Mucosa of gallbladder (tissue), 1 donor: ENCODE data around the gene CD300C. TPM values are rescaled to one million over a fixed set of nuclear protein-coding genes. Genes with fewer than 3 reads are reported as not detected.

Experiments
- DNase-seq: peaks from one replicate; pipeline ENCODE4 v3.0.0-alpha.2; 2020; ENCODE audit warnings: low spot score
- total RNA-seq: library from RNA; stranded (reverse); gene quantifications from one replicate; pipeline ENCODE4 v1.2.1, GENCODE V29; 2021
- donor health status: DM: no; HTN: no; CAD: no.

Gene CD300C
- total RNA-seq, 1 donor from 2014 or later = 2.9 TPM

DNA sequence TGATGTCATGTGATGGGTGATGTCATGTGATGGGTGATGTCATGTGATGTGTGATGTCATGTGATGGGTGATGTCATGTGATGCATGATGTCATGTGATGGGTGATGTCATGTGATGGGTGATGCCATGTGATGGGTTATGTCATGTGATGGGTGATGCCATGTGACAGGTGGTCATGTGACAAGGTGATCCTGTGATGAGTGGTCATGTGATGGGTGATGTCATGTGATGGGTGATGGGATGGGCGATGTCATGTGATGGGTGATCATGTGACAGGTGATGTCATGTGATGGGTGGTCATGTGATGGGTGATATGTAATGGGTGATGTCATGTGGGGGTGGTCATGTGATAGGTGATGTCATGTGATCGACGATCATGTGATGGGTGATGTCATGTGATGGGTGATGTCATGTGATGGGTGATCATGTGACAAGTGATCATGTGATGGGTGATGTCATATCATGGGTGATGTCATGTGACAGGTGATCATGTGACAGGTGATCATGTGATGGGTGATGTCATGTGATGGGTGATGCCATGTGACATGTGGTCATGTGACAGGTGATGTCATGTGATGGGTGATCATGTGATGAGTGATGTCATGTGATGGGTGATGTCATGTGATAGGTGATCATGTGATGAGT, 31.8 kb downstream of the CD300C start:
- DNase-seq = peak; percentile 26

DNA sequence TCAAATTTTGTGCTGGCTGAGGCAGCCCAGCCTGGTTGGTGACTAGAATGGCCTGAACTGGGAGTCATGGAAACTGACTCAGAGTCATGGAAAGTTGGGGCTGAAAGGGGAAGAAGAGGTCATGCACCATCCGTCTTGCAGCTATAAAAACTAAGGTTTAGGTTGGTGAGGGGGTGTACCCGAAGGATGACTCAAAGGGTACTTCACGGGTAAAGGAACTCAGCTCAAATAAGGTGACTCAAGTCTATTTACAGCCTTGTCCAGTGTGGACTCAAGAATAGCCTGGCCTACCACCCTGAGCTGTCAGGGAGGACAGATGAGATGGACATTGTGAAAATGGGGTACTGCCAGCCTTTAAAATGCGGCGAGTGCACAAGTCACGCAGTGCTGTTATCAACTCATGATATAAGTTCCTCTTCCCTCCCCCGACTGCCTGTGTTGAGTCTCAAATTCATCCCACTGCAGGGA, 33.3 kb downstream of the CD300C start:
- DNase-seq = peak; percentile 24

DNA sequence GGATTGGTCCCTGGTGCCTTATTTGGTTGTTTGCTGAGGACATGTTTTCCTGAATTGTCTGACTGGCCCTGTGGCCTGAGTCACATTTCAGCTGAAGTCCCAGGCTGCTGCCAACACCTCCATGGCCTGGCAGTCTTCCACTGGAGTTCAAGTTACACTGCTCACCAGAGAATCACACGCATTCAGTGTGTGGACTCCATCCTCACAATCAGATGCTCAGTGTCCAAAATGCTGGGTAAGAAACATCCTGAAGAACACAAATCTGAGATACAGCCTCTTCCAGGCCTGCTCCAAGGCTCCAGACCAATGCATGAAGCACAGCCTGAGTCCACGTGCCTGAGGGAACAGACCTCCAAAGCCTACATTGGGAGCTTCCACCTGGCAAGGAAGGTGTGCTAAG, 33.9 kb downstream of the CD300C start:
- DNase-seq = peak; percentile 10

DNA sequence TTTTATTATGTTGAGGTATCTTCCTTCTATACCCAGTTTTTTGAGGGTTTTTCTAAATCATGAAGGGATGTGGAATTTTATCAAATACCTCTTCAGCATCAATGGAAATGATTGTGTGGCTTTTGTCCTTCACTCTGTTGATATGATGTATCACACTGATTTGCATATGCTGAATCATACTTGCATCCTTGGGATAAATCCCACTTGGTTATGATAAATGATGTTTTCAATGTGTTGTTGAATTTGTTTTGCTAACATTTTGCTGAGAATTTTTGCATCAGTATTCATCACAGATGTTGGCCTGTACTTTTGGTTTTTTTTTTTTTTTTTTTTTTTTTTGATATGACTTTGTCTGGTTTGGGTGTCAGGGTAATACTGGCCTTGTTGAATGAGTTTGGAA, 37.8 kb downstream of the CD300C start:
- DNase-seq = no peak

DNA sequence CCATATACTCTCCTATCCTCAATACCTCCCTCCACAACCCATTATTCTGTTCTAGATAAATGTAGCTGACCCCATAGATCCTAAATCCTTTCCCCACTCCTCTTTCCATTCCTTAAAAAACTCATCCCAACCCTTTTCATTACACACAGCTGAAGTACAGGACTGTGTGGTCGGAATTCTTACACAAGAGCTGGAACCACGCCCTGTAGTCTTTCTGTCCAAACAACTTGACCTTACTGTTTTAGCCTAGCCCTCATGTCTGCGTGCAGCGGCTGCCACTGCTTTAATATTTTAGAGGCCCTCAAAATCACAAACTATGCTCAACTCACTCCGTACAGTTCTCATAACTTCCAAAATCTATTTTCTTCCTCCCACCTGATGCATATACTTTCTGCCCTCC, 42.0 kb downstream of the CD300C start:
- peak; percentile 30 for DNase-seq

DNA sequence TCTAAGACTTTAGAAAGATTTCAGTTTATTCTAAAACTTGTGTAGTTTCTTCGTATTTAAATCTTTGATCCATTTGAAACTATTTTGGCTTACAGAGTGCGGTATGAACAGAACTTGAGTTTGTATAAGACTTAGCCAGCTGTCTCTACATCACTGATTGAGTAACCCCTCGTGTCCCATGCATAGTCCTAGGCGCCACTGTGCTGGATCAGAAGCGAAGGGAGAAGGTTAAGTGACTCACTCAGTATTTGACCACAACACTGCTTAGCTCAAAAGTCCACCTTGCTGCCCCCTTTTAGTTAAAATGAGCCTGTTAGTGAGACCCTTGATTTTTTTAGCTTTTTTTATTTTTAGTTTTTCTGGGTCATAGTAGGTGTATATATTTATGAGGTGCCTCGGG, 43.1 kb downstream of the CD300C start:
- no peak for DNase-seq

DNA sequence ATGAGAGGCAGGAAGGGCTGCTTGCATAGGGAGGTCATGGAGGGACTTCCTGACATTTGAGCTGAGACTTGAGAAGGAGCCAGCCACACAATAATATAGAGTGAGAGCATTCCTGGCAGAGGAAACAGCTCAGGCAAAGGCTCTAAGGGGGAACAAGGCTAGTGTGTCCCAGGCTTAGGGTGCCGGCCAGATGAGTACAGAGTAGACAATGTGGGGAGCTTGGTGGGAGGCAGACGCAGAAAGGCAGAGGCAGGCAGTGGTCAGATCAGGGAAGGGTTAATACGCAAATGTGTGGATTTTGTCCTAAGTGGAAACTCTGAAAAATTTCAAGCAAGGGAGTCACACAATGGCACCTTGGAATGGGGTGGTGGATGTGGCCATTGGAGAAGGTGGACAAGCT, 45.9 kb downstream of the CD300C start:
- no peak for DNase-seq

DNA sequence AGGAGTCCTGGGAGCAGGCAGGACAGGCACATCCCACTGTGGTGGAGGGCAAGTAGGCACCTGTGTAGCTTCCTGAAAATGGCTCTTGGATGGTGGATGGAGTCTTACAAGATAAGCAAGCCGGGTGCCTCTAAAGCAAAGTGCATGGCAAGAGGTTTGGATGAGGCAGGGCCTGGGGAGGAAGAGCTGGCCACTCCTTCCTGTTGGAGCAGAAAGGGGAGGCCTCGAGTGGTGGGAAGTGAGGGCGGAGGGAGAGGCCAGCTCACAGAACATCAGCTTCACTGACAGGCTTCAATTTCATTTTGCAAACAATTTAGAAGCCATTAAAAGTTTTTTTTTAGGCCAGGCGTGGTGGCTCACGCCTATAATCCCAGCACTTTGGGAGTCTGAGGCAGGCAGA, 48.4 kb downstream of the CD300C start:
- no peak for DNase-seq

DNA sequence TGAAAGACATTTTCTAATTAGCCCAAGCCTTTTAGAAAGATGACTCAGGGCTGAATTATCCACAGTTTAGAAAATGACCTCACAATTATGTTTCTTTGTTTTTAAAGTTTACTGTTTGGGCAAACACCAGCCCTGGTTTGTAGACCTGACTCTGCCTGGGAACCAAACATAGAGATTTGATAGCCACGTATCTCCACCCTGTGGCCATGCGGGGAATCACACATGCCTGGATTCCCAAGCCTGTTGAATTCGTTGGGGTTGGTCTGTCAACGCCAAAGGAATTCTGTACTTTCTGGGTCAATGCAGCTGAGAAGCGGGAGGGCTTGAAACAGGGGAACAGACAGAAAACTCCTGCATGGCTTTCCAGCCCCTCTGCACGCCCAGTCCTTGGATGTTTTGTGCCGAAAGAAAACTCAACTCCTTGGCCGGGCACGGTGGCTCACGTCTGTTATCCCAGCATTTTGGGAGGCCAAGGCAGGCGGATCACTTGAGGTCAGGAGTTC, 52.5 kb downstream of the CD300C start:
- peak; percentile 81 for DNase-seq

DNA sequence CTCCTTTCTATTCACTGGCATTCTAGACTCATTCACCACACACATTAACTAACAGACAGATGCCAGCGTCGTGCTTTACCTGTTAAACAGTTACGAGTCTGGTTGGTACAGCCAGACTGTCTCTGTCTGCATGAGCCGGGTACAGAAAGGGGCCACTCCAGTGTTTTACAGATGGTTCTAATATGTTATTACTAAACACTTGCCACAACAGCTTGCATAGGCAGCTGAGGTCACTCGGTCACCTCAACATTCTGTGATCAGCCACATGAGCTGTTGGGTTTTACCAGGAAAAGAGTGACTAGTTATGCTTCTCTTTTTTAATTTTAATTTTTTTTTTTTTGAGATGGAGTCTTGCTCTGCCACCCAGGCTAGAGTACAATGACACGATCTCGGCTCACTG, 54.3 kb downstream of the CD300C start:
- no peak for DNase-seq

Other genes starting within 250 kb of the CD300C start
- 0.32 TPM for gene KIF19, start 219.9 kb downstream of the CD300C start, total RNA-seq
- not detected for gene BTBD17, start 184.2 kb downstream of the CD300C start, total RNA-seq
- 0.20 TPM for gene GPR142, start 178.6 kb downstream of the CD300C start, total RNA-seq
- gene GPRC5C, start 114.0 kb downstream of the CD300C start, total RNA-seq = 148 TPM
- 15.2 TPM for gene CD300A, start 79.5 kb downstream of the CD300C start, total RNA-seq
- 0.49 TPM for gene CD300LB, start 14.6 kb downstream of the CD300C start, total RNA-seq
- not detected for gene CD300H, start 21.4 kb upstream of the CD300C start, total RNA-seq
- not detected for gene CD300LD, start 46.2 kb upstream of the CD300C start, total RNA-seq
- 0.35 TPM for gene CD300E, start 77.6 kb upstream of the CD300C start, total RNA-seq
- gene CD300LF, start 166.8 kb upstream of the CD300C start, total RNA-seq = 1.8 TPM
- 5.1 TPM for gene RAB37, start 191.1 kb upstream of the CD300C start, total RNA-seq
- gene NHERF1, start 202.5 kb upstream of the CD300C start, total RNA-seq = 568 TPM
- gene NAT9, start 230.2 kb upstream of the CD300C start, total RNA-seq = 43.7 TPM